ENCODE data around the gene MSANTD1.

- TF ChIP-seq GABPA (IDR thresholded peaks at IDR 0.05; ENCODE audit: borderline replicate concordance, insufficient read depth, low read length), result no peak
- TF ChIP-seq, protein P1, sequence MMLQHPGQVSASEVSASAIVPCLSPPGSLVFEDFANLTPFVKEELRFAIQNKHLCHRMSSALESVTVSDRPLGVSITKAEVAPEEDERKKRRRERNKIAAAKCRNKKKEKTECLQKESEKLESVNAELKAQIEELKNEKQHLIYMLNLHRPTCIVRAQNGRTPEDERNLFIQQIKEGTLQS (IDR thresholded peaks at IDR 0.05; ENCODE audit: insufficient read depth, low read depth, low read length), result no peak
- no peak for TF ChIP-seq EP300 (IDR thresholded peaks at IDR 0.05; ENCODE audit: borderline replicate concordance in 1 of 2, low read depth in 2 of 2, low read length in 2 of 2)
- TF ChIP-seq POLR2AphosphoS5 (IDR thresholded peaks at IDR 0.05; ENCODE audit: low read depth, low read length), result no peak
- no peak for TF ChIP-seq JUND (IDR thresholded peaks at IDR 0.05; ENCODE audit: low read length)
- TF ChIP-seq CTCF (IDR thresholded peaks at IDR 0.05; ENCODE audit: control extremely low read depth in 1 of 3, insufficient read depth in 1 of 3, low read depth in 1 of 3, low read length in 3 of 3), result no peak
- no peak for TF ChIP-seq KDM1A (IDR thresholded peaks at IDR 0.05; ENCODE audit: borderline replicate concordance, low read length)
Observed at GRCh38 chr4:3256230-3257102, 7.5 kb downstream of the MSANTD1 start.

All from H1 (cell line).